Measurements from ENCODE around the gene PCCA. TPM values are rescaled to one million over a fixed set of nuclear protein-coding genes. Genes with fewer than 3 reads are reported as not detected.

PCCA gene
- total RNA-seq, 1 donor from 2014 or later, result 33.3 TPM

- Mint-ChIP-seq H3K27ac (ENCODE audit: unreplicated experiment) (no peak overlapping the region), H3K4me3 (ENCODE audit: unreplicated experiment) (no peak overlapping the region), H3K36me3 (ENCODE audit: low read depth, unreplicated experiment) (no peaks in the 10 kb centered on the region), H3K27me3 (ENCODE audit: unreplicated experiment) (peaks cover 4% of the 10 kb centered on the region), H3K4me1 (ENCODE audit: unreplicated experiment) (peaks cover 5% of the 10 kb centered on the region), H3K9me3 (ENCODE audit: unreplicated experiment) (no peaks in the 10 kb centered on the region)
- no peak for DNase-seq (ENCODE audit: low spot score)
- no peak for TF ChIP-seq CTCF (IDR thresholded peaks at IDR 0.05; ENCODE audit: unreplicated experiment)
These were observed 66.0 kb downstream of the PCCA start for GRCh38 chr13:100154842-100155416.

GRCh38 chr13:100156788-100157187 lies 67.9 kb downstream of the PCCA start:
- peaks cover 5% of the 10 kb centered on the region for H3K4me1 Mint-ChIP-seq (ENCODE audit: unreplicated experiment)

GRCh38 chr13:100158569-100158968 lies 69.7 kb downstream of the PCCA start:
- Mint-ChIP-seq H3K4me3 (ENCODE audit: unreplicated experiment) (no peak overlapping the region), H3K36me3 (ENCODE audit: low read depth, unreplicated experiment) (no peaks in the 10 kb centered on the region), H3K27ac (ENCODE audit: unreplicated experiment) (no peak overlapping the region), H3K4me1 (ENCODE audit: unreplicated experiment) (peaks cover 5% of the 10 kb centered on the region), H3K9me3 (ENCODE audit: unreplicated experiment) (no peaks in the 10 kb centered on the region), H3K27me3 (ENCODE audit: unreplicated experiment) (peaks cover 4% of the 10 kb centered on the region)
- TF ChIP-seq CTCF (IDR thresholded peaks at IDR 0.05; ENCODE audit: unreplicated experiment), result no peak
- DNase-seq (ENCODE audit: low spot score), result no peak

More at GRCh38 chr13:100156788-100157187, 67.9 kb downstream of the PCCA start:
- no peak for TF ChIP-seq CTCF (IDR thresholded peaks at IDR 0.05; ENCODE audit: unreplicated experiment)
- H3K4me3 Mint-ChIP-seq (ENCODE audit: unreplicated experiment), result peak overlapping the region; percentile 34
- H3K36me3 Mint-ChIP-seq (ENCODE audit: low read depth, unreplicated experiment), result no peaks in the 10 kb centered on the region
- peak overlapping the region; percentile 40 for H3K27ac Mint-ChIP-seq (ENCODE audit: unreplicated experiment)
- peaks cover 4% of the 10 kb centered on the region for H3K27me3 Mint-ChIP-seq (ENCODE audit: unreplicated experiment)
- DNase-seq (ENCODE audit: low spot score), result no peak
- no peaks in the 10 kb centered on the region for H3K9me3 Mint-ChIP-seq (ENCODE audit: unreplicated experiment)

GRCh38 chr13:100159584-100159983 lies 70.7 kb downstream of the PCCA start:
- H3K27me3 Mint-ChIP-seq (ENCODE audit: unreplicated experiment), result peaks cover 2% of the 10 kb centered on the region
- H3K4me1 Mint-ChIP-seq (ENCODE audit: unreplicated experiment), result peaks cover 5% of the 10 kb centered on the region
- no peaks in the 10 kb centered on the region for H3K36me3 Mint-ChIP-seq (ENCODE audit: low read depth, unreplicated experiment)
- no peak for DNase-seq (ENCODE audit: low spot score)
- no peaks in the 10 kb centered on the region for H3K9me3 Mint-ChIP-seq (ENCODE audit: unreplicated experiment)
- H3K27ac Mint-ChIP-seq (ENCODE audit: unreplicated experiment), result no peak overlapping the region
- TF ChIP-seq CTCF (IDR thresholded peaks at IDR 0.05; ENCODE audit: unreplicated experiment), result no peak
- H3K4me3 Mint-ChIP-seq (ENCODE audit: unreplicated experiment), result no peak overlapping the region

- Mint-ChIP-seq H3K36me3 (ENCODE audit: low read depth, unreplicated experiment) (no peaks in the 10 kb centered on the region), H3K4me3 (ENCODE audit: unreplicated experiment) (no peak overlapping the region), H3K27me3 (ENCODE audit: unreplicated experiment) (peaks cover 2% of the 10 kb centered on the region), H3K9me3 (ENCODE audit: unreplicated experiment) (no peaks in the 10 kb centered on the region), H3K4me1 (ENCODE audit: unreplicated experiment) (peaks cover 5% of the 10 kb centered on the region), H3K27ac (ENCODE audit: unreplicated experiment) (no peak overlapping the region)
- no peak for DNase-seq (ENCODE audit: low spot score)
- no peak for TF ChIP-seq CTCF (IDR thresholded peaks at IDR 0.05; ENCODE audit: unreplicated experiment)
These were observed 71.6 kb downstream of the PCCA start for GRCh38 chr13:100160450-100160849.

All from endothelial cell (in vitro differentiated cells).